NCI-H2227 (cell line): ENCODE data around the gene AOAH.
A peak's percentile ranks its signal among the peaks of the same experiment; 100 is the strongest.

ENCODE experiments used
- DNase-seq: peaks from one replicate; lab custom pipeline; 2025; ENCODE audit not compliant: unreplicated experiment; lab: John Stamatoyannopoulos, UW

Gene AOAH, protein sequence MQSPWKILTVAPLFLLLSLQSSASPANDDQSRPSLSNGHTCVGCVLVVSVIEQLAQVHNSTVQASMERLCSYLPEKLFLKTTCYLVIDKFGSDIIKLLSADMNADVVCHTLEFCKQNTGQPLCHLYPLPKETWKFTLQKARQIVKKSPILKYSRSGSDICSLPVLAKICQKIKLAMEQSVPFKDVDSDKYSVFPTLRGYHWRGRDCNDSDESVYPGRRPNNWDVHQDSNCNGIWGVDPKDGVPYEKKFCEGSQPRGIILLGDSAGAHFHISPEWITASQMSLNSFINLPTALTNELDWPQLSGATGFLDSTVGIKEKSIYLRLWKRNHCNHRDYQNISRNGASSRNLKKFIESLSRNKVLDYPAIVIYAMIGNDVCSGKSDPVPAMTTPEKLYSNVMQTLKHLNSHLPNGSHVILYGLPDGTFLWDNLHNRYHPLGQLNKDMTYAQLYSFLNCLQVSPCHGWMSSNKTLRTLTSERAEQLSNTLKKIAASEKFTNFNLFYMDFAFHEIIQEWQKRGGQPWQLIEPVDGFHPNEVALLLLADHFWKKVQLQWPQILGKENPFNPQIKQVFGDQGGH

DNA sequence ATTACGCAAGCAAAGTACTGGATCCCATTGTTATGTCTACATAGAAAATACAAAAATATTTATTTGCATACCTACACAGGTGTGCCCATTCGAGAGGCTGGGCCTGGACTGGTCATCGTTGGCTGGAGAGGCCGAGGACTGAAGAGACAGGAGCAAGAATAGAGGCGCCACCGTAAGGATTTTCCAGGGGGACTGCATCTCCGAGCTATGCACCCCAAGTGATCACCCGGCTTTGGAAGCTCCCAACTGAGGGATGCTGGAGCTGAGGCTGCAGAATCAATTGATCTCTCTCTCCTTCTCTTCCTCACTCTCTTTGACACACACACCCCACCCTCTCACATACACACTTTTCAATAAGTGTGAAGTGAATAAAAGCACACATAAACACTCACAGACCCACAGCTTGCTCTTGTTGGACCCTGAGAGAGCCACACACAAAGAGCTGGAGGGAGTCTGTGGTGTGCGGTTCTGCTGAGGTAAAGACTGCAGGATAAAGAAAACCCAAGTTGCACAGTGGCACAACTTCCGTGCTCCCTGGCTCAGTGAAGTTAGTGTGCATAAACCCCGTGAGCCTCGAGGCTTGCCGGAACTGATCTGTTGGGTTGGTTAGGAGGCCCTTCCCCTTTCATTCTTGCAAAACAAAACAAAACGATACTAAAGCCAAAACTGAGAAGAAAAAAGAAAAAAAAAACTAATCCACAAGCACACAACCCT is at the start of gene AOAH:
TSS of gene AOAH (minus strand) at position 544 of the 714 bp plus-strand sequence. CDS start at position 198, 346 bp downstream.
- no peak for DNase-seq

DNA sequence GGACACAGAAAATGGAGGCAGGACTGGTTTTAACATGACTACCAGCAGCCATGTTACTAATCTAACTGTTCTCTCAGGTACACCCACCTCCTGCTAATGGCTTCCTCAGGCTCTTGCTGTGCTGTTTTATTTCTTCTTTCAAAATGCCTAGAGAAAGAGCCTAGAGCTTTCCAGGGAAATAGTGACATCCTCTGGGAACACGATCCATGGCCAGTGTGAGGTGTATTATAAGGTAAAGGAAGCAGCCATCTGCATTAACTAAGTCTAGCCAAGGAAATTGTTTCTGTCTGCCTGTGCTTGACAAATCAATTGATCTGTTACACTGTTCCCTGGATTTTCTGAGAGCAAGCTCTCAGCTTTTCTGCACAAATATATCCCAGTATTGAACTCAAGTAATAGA is 42.2 kb upstream of the AOAH start:
- DNase-seq, result no peak

DNA sequence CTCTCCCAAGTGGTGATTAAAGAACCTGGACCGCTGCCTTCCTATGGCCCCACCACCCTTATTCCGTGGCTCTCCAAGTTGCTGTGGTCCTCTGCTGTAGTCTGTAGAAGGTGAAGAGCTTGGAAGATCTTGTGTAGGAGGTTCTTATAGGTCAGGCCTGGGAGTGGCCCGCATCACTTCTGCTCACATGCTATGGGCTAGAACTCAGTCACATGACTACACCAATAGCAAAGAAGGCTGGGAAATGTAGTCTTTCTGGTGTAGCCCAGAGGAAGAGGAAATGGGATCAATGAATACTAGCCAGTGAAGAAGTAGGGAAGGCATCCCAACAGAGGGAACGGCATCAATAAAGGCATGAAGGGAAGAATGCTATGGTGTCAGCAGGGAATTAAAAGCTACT is 41.3 kb upstream of the AOAH start:
- no peak for DNase-seq

DNA sequence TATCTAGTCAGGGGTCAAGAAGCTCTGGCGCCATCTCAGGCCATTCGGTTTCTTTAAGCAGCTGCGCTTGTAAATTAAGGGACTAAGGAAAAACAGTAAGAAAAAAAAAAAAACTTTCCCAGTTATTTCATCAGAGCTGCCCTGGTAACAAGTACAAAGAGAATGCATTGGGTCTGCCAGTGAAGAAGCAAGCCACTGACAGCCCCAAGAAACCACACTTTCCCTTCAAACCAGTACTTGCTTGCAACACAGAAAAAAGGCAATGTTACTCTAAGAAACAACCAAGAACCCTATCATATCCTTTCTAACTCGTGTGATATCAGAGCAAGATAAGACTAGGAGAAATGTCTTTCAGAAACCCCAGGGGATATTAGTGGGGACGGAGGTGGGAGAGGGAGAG is 40.6 kb upstream of the AOAH start:
- DNase-seq, result no peak

DNA sequence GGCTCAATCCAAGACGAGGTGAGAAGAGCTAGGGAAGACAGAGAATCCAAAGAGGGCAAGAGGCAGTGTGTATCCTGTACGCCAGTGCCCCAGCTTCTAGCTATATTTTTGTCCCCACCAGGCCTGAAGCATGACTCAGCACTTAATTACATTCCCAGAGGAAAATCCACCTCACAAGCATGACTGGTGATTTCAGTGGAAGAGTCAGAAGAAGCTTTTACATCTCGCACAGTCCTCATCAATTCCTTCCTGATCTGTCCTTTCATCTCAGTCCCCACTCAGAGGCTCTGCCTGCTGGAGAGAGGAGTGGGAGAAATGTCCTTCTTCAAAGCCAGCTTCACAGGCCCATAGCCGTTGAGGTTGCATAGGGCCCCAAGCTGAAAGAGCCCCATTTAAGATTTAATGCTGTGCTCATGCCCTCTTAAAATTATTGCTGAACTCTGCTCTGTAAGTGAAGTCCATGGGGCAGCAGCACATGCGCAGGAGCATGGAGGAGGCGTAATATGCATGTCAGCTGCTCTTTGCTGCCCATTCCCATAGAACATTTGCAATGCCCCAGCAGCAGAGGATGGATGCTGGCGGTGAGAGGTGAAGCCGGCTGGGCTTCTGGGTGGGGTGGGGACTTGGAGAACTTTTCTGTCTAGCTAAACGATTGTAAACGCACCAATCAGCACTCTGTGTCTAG is 39.0 kb upstream of the AOAH start:
- peak; percentile 6 for DNase-seq

DNA sequence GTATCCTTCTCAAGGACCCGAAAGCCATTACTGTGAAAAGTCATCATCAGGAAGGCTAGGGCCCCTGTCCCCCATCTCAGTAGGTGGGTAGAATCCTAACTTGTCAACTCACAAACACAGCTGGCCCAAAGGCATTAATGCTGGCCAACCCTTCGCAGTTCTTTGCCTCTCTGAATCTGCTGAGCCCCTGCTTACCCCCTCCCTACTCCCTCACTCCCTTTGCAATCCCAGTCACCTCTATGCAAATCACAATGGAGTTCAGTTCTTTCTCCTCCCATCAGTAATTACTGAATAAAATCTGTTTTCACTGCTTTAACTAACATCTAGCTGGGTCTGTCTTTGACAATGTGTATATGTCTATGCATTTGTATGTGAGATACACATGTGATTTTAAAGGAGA is 38.1 kb upstream of the AOAH start:
- DNase-seq, result no peak

DNA sequence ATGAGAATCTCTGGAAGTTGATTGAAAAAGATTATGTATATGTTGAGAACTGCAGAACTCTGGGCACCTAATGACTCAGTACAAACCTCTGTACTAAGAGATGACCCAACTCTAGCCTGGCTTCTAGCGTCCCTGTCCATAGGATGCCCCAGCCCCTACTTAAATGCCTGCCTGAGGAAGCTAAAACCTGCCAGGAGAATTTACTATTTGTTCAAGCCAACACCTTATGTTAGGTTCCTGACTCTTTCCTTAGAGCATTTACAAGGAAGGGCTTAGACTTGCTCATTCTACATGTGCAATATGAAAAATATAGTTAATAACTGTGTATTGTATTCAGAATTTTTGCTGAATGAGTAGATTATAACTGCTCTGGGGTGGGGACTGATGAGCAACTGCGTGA is 37.5 kb upstream of the AOAH start:
- DNase-seq, result no peak

DNA sequence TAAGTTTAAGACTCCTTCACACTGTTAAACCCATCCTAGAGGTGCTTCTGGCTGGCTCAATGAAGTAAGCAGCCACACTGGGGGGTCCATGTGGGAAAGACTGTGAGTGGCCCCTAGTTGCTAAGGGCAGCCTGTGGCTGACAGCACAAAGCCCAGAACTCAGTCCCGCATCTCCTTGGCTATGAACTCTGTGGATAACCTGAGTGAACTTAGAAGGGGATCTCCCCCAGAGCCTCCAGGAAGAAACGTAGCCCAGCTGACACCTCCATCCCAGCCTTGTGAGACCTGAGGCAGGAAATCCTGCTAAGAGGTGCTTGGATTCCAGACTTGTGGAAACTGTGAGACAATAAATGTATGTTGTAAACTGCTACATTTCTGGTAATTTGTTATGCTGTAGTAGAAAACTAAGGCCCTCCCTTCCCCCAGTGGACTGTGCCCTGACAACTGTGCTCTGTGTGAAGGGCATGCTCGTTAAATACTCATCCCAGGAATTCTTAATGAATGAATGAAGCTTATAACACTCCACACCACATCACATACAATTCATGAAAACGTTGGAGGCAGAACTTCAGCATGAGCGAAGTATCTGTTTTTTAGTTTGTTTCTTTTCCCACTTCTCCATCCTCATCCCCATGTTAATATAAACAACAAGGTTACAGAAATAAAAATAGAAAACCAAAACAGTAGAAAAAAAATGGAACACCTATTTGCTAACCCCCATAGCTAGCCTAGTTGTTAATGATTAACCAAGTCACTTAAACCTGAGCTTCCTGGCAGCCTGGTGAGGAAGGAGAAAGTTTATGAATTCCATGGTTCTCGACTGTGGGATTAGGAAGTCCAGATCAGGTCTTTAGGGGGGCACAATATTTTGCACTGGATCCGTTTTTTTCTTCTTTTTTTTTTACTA is 36.8 kb upstream of the AOAH start:
- no peak for DNase-seq

DNA sequence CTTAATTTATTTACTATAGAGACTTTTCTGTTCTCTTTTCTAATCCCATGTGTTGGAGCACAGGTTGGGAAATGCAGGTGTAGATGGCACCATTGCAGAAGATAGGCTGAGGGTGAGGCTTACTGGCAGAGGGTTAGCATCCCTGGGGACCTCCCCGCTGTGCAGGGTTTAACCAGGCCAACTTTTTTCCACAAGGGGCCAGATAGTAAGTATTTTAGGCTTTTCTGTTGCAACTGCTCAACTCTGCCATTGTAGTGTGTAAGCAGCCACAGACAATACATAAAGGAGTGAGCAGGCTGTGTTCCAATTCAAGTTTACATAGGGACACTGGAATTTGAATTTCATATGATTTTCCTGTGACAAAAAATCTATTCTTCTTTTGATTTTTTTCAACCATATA is 34.6 kb upstream of the AOAH start:
- DNase-seq, result no peak

DNA sequence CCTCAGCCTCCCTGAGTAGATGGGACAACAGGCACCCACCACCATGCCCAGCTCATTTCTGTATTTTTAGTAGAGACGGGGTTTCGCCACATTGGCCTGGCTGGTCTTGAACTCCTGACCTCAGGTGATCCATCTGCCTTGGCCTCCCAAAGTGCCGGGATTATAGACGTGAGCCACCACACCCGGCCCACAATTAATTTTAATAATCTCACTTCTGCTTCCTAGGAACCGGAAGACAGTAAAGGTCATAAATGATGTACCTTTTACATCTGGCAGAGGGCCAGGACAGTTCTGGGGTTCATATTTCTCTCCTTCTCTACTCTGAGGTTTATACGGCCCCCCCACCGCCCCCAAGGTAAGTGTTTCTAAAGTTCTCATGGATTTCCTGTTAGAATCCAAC is 31.2 kb upstream of the AOAH start:
- DNase-seq, result no peak

DNA sequence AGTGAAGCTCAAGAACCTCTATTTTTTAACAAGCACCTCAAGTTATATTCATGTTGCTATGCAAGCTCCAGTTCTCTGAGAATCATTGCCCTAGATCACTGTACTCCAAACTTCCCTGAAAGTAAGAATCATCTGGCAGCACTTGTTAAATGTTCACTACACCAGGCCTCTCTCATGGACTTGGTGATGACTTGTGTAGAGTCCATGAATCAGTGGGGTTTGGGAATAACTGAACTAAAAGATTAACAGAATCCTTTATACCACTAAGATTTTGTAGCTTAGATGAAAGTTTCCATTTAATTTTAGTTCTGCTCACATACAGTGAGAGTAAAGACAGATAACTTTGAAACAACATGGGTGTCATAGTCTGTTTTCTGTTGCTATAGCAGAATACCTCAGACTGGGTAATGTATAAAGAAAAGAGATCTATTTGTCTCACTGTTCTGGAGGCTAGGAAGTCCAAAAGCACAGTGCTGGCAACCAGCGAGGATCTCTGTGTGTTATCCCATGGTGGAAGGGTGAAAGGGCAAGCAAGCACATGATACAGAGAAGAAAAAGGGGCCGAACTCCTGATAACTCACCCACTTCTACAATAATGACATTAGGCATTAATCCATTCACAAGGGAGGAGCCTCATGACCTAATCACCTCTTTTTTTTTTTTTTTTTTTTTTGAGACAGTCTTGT is 27.9 kb upstream of the AOAH start:
- DNase-seq, result no peak

DNA sequence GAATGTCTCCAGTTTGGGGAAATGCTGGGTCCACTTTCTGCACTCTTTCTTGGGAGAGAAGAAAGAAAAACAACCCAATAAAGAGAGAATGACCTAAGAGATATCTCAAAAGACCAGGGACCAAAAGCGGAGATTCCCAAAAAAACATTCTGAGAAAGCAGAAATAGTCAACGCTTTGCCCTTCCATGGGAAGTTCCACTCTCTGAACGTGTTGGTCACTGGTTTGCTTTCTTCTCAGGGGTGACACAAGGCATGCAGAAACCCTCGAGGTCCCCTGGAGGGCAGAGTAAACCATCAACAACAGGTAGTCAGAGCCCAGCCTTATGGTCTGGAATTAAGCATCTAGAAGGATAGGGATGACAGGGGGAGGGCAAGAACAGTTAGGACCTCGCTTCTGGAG is 26.2 kb upstream of the AOAH start:
- no peak for DNase-seq

DNA sequence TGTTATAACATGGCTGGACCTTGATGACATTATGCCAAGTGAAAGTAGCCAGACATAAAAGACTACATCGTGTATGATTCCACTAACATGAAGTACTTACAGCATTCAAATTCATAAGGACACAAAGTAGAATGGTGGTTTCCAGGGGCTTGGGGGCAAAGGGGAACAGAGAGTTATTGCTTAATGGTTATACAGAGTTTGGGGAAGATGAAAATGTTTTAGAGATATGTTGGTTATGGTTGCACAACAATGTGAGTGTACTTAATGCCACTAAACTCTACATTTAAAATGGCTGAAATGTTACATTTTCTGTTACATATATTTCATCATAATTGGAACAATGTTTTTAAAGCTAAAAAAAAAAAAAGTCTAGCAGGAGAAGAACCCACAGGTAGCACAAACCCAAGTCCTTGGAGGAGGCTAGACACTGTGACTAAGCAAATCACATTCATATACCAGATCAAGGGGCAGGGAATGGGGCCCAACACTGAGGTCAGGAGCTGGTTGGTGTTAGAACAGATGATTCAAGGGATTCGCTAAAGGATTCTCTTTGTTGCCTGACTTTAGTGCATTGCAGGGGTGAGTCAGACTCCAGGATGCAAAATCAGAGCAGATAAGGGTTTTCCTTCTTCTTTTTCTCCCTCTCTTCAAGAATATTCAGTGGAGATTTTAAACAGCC is 25.1 kb upstream of the AOAH start:
- no peak for DNase-seq

DNA sequence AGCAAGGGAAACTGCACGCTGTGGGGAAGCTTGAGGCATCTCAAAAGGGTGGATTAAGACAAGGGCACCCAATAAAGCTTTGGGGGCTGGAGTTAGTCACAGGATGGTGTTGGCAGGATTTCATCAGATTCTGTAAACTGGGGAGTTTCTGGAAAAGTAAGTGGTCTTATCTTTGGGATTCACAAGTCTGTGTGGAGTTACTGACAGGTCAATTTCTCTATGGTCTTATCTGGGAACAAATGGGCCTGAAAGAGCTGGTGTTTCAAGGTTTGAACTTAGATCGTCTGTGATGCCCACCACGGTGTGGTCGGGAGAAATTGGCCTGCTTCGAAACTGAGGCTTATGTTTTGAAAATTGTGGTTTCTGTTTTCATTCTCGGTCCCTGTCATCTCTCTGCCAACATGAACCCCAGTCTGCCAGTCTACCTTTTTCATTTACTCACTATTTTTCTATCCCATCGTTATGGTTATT is 23.8 kb upstream of the AOAH start:
- DNase-seq, result no peak

DNA sequence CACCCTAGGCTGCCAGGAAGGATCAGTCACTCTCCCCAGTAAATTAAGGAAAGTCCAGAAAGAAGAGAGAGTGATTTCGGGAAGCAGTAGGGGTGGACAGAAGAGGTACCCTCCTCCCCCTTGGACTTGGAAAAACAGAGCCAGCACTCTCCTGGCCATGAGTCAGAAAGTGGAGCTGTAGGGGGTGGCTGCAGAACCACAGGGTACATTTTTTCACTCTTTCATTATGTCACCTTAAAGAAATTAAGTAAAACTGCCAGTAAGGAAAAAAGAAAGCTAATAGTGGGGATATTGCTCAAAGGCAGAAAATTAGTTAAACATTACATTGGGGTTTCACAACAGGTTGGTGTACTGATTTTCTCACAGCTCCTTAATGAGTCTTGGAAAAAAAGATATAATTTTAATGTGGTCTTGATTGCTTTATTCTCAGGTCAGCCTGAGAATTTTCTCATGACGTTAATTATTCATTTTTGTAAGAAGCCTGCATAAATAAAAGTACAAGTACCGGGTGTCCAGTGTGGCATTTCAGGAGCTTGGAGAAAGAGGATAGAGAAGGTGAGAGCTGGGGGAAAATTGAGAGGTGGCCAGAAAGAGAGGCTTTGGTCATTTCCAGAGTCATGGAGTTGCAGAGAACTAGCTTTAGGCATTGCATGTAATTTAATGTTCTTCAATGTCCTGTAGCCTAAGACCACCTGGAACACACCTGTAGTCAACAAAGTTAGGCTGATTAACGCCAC is 23.2 kb upstream of the AOAH start:
- DNase-seq, result no peak

DNA sequence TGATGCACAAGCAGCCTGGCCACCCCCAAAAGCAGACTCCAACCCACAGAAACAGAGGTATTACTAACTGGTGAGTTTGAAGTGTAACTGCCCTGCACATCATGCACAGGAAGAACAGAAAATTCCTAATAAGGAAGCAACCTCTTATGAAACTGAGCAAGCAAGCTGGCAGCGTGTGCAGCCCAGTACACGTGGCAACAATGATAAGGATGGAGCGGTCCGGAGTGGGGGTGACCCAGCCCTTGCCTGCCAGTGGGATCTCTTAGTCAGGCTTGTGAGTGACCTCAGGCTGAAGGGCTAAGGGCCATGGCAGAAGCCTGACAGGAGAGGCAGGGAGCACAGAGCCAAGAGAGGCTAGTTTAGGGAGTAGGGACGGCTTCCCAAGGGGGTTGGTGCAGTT is 22.1 kb upstream of the AOAH start:
- DNase-seq, result no peak

DNA sequence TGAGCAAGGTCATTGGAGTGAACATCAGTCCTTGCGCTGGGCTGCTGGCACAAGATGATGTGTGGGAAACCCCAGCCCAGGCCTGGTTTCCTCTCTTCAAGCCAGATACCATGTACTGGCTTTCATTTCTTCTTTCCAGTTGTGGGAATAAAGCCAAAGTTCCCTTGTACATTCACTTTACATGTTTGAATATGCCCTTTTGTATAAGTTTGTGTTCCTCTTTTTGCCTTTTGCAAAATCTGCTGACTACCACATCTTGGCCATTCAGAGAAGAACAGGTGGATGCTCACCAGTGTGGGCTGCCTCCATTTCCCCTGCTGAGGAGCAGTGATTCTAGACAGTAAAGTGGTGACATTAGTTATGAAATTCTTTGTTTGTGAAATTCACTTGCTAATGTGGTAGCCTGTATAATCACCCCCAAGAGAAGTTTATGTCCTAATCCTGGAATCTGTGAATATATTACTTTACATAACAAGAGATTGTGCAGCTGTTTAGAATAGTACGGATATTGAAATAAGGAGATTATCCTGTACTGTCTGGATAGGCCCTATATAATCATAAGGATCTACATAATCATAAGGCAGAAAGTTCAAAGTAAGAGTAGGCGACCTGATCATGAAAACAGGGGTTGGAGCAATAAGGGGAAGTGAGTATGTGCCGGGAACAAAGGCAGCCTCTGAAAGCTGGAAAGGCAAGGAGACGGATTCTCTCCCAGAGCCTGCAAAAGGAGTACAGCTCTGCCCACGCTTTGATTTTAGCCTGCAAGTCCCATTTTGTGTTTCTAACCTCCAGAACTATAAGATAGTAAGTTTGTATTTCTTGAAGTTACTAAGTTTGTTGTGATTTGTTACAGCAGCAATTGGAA is 18.8 kb upstream of the AOAH start:
- DNase-seq, result no peak

DNA sequence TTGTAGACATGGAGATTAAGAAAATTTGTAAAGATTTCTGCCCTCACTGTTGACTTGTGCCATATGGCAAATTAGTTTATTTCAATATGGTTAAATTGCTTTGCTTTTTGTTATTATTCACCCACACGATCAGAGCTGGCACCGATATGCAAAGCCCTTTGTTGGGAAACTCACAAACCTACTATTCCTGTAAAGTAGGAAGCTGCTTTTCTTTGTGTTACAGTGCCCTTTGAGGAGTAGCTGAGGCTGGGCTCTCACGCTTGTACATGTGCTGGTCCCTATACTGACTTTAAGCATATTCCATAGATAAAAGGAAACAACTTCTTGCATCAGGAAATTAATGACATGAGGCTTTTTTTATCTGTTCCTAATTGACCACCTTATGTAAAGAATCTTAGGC is 17.6 kb upstream of the AOAH start:
- DNase-seq, result no peak
